Suprapubic skin (tissue), 4 donors: ENCODE data around the gene P4HA2.

Experiments
- CTCF ChIP-seq, 2 donors: fragments of 200-600 bp in 1 of 2; fragments of 450-650 bp in 1 of 2; sonication (generic) in 1 of 2; IDR thresholded peaks; one replicate each; pipeline ENCODE4 v1.5.1; 2016 to 2019; ENCODE audit warnings: antibody characterized with exemption in 2 of 2, mild to moderate bottlenecking in 1 of 2, moderate library complexity in 1 of 2
- EP300 ChIP-seq: sonication (generic); formaldehyde crosslinking; IDR thresholded peaks from one replicate; pipeline ENCODE4 v1.6.1; 2017; ENCODE audit warnings: antibody characterized with exemption
- POLR2A ChIP-seq, 2 donors: fragments of 450-650 bp; IDR thresholded peaks; one replicate each; pipeline ENCODE4 v1.6.1; 2017; ENCODE audit warnings: antibody characterized with exemption in 2 of 2, mild to moderate bottlenecking in 2 of 2, moderate library complexity in 2 of 2
- POLR2AphosphoS5 ChIP-seq, 3 donors: sonication (generic); formaldehyde crosslinking; IDR thresholded peaks; one replicate each; pipeline ENCODE4 v1.6.1; 2017; ENCODE audit warnings: antibody characterized with exemption in 3 of 3

- TF ChIP-seq POLR2AphosphoS5 (IDR thresholded peaks at IDR 0.05), result no peak
- no peak for TF ChIP-seq CTCF (IDR thresholded peaks at IDR 0.05)
- TF ChIP-seq POLR2A (IDR thresholded peaks at IDR 0.05), result peak in 1 of 2 donors; percentile 12
- no peak for TF ChIP-seq EP300
These were observed 37.1 kb upstream of the P4HA2 start for GRCh38 chr5:132264546-132265335.
